Measurements from ENCODE around the gene PCDH18. TPM values are rescaled to one million over a fixed set of nuclear protein-coding genes. Genes with fewer than 3 reads are reported as not detected.

The PCDH18 gene
- total and polyA plus RNA-seq, 4 donors, result 0.89 to 7.7 (median 2.3) TPM

- TF ChIP-seq YY1 (IDR thresholded peaks at IDR 0.05) (no peak), FOXA2 (IDR thresholded peaks at IDR 0.05) (no peak), FOXA1 (IDR thresholded peaks at IDR 0.05) (no peak), SP1 (IDR thresholded peaks at IDR 0.05) (no peak), HNF4G (IDR thresholded peaks at IDR 0.05) (no peak), HNF4A (conservative IDR thresholded peaks at IDR 0.05) (no peak), EGR1 (IDR thresholded peaks at IDR 0.05; ENCODE audit: low read depth in 2 of 2) (no peak), ZBTB33 (IDR thresholded peaks at IDR 0.05) (no peak), NR2F2 (IDR thresholded peaks at IDR 0.05) (no peak), RAD21 (IDR thresholded peaks at IDR 0.05) (no peak), JUND (IDR thresholded peaks at IDR 0.05) (no peak), GABPA (IDR thresholded peaks at IDR 0.05 in 1 of 2, conservative IDR thresholded peaks at IDR 0.05 in 1 of 2) (no peak), RXRA (IDR thresholded peaks at IDR 0.05) (no peak), TAF1 (conservative IDR thresholded peaks at IDR 0.05) (no peak)
- TF ChIP-seq, protein P1, sequence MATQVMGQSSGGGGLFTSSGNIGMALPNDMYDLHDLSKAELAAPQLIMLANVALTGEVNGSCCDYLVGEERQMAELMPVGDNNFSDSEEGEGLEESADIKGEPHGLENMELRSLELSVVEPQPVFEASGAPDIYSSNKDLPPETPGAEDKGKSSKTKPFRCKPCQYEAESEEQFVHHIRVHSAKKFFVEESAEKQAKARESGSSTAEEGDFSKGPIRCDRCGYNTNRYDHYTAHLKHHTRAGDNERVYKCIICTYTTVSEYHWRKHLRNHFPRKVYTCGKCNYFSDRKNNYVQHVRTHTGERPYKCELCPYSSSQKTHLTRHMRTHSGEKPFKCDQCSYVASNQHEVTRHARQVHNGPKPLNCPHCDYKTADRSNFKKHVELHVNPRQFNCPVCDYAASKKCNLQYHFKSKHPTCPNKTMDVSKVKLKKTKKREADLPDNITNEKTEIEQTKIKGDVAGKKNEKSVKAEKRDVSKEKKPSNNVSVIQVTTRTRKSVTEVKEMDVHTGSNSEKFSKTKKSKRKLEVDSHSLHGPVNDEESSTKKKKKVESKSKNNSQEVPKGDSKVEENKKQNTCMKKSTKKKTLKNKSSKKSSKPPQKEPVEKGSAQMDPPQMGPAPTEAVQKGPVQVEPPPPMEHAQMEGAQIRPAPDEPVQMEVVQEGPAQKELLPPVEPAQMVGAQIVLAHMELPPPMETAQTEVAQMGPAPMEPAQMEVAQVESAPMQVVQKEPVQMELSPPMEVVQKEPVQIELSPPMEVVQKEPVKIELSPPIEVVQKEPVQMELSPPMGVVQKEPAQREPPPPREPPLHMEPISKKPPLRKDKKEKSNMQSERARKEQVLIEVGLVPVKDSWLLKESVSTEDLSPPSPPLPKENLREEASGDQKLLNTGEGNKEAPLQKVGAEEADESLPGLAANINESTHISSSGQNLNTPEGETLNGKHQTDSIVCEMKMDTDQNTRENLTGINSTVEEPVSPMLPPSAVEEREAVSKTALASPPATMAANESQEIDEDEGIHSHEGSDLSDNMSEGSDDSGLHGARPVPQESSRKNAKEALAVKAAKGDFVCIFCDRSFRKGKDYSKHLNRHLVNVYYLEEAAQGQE (IDR thresholded peaks at IDR 0.05), result no peak
- TF ChIP-seq, protein P2, sequence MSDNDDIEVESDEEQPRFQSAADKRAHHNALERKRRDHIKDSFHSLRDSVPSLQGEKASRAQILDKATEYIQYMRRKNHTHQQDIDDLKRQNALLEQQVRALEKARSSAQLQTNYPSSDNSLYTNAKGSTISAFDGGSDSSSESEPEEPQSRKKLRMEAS (IDR thresholded peaks at IDR 0.05), result no peak
- TF ChIP-seq, protein P3, sequence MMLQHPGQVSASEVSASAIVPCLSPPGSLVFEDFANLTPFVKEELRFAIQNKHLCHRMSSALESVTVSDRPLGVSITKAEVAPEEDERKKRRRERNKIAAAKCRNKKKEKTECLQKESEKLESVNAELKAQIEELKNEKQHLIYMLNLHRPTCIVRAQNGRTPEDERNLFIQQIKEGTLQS (IDR thresholded peaks at IDR 0.05), result no peak
- TF ChIP-seq, protein P4, sequence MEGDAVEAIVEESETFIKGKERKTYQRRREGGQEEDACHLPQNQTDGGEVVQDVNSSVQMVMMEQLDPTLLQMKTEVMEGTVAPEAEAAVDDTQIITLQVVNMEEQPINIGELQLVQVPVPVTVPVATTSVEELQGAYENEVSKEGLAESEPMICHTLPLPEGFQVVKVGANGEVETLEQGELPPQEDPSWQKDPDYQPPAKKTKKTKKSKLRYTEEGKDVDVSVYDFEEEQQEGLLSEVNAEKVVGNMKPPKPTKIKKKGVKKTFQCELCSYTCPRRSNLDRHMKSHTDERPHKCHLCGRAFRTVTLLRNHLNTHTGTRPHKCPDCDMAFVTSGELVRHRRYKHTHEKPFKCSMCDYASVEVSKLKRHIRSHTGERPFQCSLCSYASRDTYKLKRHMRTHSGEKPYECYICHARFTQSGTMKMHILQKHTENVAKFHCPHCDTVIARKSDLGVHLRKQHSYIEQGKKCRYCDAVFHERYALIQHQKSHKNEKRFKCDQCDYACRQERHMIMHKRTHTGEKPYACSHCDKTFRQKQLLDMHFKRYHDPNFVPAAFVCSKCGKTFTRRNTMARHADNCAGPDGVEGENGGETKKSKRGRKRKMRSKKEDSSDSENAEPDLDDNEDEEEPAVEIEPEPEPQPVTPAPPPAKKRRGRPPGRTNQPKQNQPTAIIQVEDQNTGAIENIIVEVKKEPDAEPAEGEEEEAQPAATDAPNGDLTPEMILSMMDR (IDR thresholded peaks at IDR 0.05; ENCODE audit: low read depth, low read length, missing input control), result no peak
- no peak for DNase-seq (ENCODE audit: low spot score)
- Histone ChIP-seq H3K36me3 (ENCODE audit: control insufficient read depth in 4 of 4, insufficient read depth in 3 of 4, low read depth in 1 of 4, low read length in 3 of 4) (no peaks in the 10 kb centered on the region), H3K27ac (ENCODE audit: low read depth in 1 of 2, low read length in 2 of 2) (no peak overlapping the region), H3K4me3 (ENCODE audit: low read depth in 1 of 3, low read length in 3 of 3) (no peak overlapping the region), H3K27me3 (ENCODE audit: control insufficient read depth in 4 of 4, insufficient read depth in 4 of 4, low read length in 3 of 4) (no peaks in the 10 kb centered on the region), H3K4me1 (ENCODE audit: control insufficient read depth in 4 of 4, insufficient read depth in 4 of 4, low read length in 3 of 4) (no peaks in the 10 kb centered on the region), H3K9ac (ENCODE audit: low read depth in 1 of 2, low read length in 2 of 2) (no peak overlapping the region), H3K9me3 (ENCODE audit: control insufficient read depth in 4 of 4, low read length in 3 of 4) (no peaks in the 10 kb centered on the region)
- 80% methylated on average over 1 of the region's 1 CpG for whole genome bisulfite sequencing
Observed at GRCh38 chr4:137572647-137573046, 40.4 kb upstream of the PCDH18 start.

Data from liver (tissue), 9 donors.